GM21367 (cell line): ENCODE data around the gene ENDOD1.
A peak's percentile ranks its signal among the peaks of the same experiment; 100 is the strongest.

Experiments used
- ATAC-seq: cut with Tn5 transposase; IDR thresholded peaks from one replicate; pipeline ENCODE4 v1.9.1; 2021; ENCODE audit not compliant: unreplicated experiment

Gene ENDOD1

DNA sequence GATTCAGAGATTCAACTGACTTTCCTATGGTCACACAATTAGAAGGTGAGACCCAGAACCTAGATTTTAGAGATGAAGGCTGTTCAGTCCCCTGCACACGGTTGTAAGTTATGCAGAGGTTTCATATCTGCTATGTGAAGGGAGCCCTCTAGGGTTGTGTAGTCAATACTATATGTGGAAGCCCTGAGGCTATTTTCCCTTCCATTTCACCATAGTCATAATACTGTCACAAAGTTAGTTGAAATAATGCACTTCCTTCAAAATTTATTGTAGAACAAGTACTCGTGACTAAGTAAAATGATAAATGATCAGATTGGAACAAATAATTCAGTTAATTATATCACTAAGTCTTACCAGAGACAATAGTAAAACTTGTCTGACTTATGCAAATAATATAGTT is 48.8 kb downstream of the ENDOD1 start:
- peak; percentile 90 for ATAC-seq

DNA sequence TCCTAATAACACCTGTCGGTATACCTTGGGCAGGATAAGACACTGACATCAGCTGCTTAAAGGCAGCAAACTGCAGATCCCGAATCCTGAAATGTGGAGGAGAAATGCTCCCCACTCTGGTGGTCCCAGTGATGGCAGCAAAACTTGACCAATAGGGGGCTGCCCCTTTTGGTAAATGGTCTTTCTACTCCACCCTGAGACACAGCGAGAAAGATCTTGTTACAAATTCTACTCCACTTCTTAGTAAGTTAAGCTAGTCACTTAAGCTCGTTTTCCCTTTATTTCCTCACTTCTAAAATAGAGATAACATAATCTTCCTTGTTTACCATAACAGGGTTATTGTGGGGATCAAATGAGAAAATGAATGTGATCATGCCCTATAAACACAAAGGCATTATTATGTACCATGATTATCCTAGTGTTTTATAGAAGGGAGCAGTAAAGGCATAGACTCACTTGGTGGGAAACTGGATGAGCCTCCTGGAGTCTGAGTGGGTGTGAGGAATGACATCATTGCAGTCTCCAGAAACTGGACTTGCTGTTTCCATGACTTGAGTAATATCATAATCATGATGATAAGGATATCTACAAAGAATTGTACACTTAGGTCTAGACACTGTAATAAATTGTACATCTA is 50.9 kb downstream of the ENDOD1 start:
- no peak for ATAC-seq

GRCh38 chr11:95142431-95142830 is 52.8 kb downstream of the ENDOD1 start:
- ATAC-seq: no peak

GRCh38 chr11:95143106-95143681 is 53.5 kb downstream of the ENDOD1 start:
- ATAC-seq: no peak

- ATAC-seq: no peak
Observed at GRCh38 chr11:95144313-95145235, 54.9 kb downstream of the ENDOD1 start.

- no peak for ATAC-seq
Observed at GRCh38 chr11:95145430-95146060, 55.9 kb downstream of the ENDOD1 start.

GRCh38 chr11:95147364-95147905 is 57.8 kb downstream of the ENDOD1 start:
- ATAC-seq: no peak

DNA sequence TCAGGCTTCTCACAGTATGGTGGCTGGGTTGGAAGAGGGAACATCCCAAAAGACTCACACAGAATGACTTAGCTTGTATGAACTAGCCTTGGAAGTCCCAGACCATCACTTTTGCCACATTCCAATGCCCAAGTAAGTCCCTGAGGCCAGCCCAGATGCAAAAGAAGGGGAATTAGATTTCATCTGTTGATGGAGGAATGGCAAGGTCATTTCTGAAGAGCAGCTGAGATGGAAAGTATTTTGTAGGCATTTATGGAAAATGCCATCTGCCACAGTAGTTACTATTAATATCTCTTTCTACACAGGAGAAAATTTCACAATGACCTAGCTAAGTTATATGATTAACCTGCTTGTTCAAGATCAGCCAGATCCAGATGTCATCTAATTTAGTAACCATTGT is 58.8 kb downstream of the ENDOD1 start:
- ATAC-seq: no peak

GRCh38 chr11:95148938-95149337 is 59.3 kb downstream of the ENDOD1 start:
- ATAC-seq: no peak

DNA sequence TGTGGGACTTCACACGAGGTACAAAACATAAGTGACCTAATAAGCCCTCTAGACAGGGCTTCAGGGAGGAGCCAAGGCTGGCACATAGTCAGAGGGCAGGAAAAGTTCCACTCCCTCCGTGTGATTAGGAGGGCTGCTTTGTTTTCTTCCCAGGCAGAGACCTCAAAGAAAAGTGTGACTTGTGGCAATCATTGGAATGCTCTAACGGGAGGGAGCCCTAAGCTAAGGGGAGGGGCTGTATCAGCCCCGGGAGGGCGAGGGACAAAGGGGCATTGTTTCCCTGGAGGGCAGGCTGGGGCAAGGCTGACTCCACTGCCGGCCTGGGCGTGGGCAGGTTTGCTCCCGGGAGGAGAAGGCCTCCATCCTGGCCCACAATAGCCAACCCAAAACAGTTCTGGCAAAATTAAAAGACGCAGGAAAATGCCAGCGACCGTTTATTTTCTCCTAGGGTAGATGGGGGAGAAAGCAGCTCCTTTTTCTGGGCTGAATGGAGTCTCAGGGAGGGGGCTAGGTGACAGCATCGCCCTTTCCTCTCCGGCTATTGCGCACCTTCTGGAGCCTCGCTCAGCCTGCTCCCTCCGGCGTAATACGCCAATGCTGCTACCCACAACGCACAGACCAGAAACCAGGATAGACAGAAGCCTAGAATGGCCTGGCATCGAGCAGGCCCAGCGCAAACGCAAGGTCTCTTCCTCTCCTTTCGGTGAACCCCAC is 60.2 kb downstream of the ENDOD1 start:
- no peak for ATAC-seq

- peak; percentile 87 for ATAC-seq
Observed at GRCh38 chr11:95150956-95151684, 61.5 kb downstream of the ENDOD1 start.

GRCh38 chr11:95152876-95153856 is 63.5 kb downstream of the ENDOD1 start:
- ATAC-seq: no peak

DNA sequence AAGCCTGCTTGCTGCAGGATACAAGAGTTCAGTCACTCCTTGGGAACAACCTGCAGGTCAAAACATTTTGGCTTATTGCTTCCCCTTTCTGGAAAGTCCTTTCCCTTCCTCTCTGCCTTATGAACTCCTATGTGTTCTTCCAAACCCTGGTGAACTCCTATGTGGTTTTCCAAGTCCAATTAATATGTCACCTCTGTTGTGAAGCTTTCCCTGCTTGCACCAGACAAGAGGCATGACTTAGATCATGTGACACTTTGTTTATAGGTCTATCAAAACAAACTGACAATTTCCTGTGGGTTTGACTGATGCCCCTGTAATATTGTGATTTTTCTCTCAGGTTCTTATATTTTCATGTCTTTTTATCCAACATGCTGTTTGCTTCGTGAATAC is 64.2 kb downstream of the ENDOD1 start:
- ATAC-seq: no peak

DNA sequence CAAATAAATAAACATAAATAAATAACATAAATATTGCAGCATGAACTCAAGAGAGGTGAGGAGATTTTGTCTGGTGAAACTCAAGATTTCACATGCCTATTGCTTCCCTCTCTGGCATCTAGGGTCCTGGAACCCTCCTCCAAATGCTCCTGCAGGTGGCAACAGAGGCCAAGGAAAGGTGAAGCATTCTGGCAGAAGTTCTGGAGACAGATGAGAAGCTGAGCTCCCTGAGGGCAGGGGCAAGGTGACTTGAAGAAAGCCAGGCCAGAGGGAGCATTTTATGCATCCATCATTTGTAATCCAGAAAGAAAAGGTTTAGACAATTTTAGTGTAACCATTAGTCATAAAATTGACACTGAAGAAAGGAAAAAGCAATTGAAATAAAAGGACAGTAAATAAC is 64.9 kb downstream of the ENDOD1 start:
- ATAC-seq: no peak

DNA sequence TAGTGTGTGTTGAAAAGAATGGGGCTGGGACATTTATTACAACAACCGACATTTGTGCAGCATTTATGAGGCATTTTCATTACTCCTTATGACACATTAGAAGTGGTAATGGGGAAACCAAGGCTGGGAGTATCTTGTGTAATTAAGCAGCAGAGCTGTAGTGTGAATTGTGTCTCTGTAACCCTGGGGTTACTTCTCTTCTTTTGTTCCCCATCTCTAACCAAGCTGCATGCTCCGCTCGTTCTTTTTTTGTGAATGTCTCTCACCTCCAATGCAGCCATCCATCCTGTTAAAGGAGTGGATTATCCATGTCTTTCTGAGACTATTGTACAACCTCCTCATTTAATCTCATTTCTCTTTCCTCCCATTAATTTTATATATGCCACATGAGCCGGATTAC is 65.7 kb downstream of the ENDOD1 start:
- no peak for ATAC-seq

- ATAC-seq: no peak
Observed at GRCh38 chr11:95156133-95156721, 66.6 kb downstream of the ENDOD1 start.

DNA sequence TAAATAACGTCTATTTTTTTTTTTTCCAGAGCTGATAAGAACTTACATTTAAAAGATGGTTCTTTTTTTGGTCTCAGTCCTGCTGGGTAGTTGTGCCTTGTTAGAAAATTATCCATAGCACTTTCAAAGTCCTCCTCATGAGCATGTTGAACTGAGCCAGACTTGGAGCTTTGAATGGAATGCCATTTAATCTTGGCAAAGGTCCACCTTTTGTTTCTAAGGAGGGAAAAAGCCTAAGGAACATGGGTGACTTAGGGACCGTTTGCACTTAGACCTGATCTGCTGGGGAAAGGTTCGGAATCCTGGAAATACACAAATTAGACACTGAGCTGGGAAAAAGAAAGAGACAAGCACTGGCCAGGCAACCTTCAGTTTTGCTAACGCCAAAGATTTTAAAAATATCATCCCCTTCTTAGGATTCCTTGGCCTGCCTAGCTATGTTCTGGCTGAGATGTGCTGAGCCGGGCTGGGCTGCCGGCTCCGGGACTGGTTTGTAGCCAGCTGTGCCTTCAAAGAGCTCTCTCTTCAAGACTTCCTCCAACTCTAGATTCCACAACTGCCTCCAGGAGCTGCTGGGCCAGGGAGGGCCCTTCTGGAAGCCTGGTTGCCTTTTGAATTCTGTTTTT is 67.4 kb downstream of the ENDOD1 start:
- no peak for ATAC-seq

DNA sequence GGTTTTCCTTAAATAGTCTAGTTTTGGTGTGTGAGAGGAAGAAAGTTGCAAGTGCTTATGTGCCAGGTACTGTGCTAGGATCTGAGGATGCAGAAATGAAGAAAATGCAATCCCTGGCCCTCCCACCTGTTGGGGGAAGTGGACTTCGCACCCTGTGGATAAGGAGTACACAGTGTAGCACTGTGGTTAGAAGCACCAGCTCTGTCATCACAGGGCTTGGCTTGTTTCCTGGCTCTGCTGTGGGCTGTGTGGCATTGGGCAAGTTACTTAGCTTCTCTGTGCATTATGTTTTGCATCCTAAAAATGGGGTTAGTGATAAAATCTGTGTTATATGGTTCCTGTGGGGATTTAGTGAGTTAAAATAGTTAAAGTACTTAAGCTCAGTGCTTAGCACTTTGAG is 68.2 kb downstream of the ENDOD1 start:
- no peak for ATAC-seq
